CD14-positive monocyte (primary cell): ENCODE measurements around the gene GABRG3. TPM values are rescaled to one million over a fixed set of nuclear protein-coding genes. Genes with fewer than 3 reads are reported as not detected.

Source experiments
- DNase-seq, 3 donors: peaks; one replicate each; pipeline ENCODE4 v3.0.0-alpha.2; 2011 to 2022
- H2AFZ ChIP-seq: 2 replicates; pipeline ENCODE4 v1.6.0; 2012; ENCODE audit warnings: mild to moderate bottlenecking, low read depth, low read length, inconsistent platforms; ENCODE audit not compliant: insufficient read depth, poor library complexity, severe bottlenecking
- H3K27ac ChIP-seq, 2 donors: 1 replicate in 1 of 2; 2 replicates in 1 of 2; pipeline ENCODE4 v1.5.1; 2012 to 2013; ENCODE audit warnings: low read length in 2 of 2, control low read depth in 1 of 2, inconsistent platforms in 1 of 2, low read depth in 1 of 2, mild to moderate bottlenecking in 1 of 2
- H3K27me3 ChIP-seq, 2 donors: one replicate each; pipeline versions ENCODE4 v1.6.0 to v1.6.1; 2011 to 2013; ENCODE audit warnings: low read length in 2 of 2; ENCODE audit not compliant: control insufficient read depth in 2 of 2, insufficient read depth in 2 of 2
- H3K36me3 ChIP-seq, 2 donors: replicated peaks in 1 of 2; 1 replicate in 1 of 2; 2 replicates in 1 of 2; pipeline versions ENCODE4 v1.5.1 to v1.6.1; 2012 to 2013; ENCODE audit warnings: low read length in 2 of 2, control low read depth in 1 of 2, inconsistent platforms in 1 of 2, mild to moderate bottlenecking in 1 of 2; ENCODE audit not compliant: insufficient read depth in 2 of 2, control insufficient read depth in 1 of 2
- H3K4me1 ChIP-seq, 2 donors: 1 replicate in 1 of 2; 2 replicates in 1 of 2; pipeline versions ENCODE4 v1.5.1 to v1.6.1; 2012 to 2013; ENCODE audit warnings: low read length in 2 of 2, control low read depth in 1 of 2, inconsistent platforms in 1 of 2, mild to moderate bottlenecking in 1 of 2, moderate library complexity in 1 of 2; ENCODE audit not compliant: insufficient read depth in 2 of 2, control insufficient read depth in 1 of 2
- H3K4me2 ChIP-seq: replicated peaks from 2 replicates; pipeline ENCODE3; 2012; ENCODE audit warnings: low read length, moderate library complexity, mild to moderate bottlenecking; ENCODE audit not compliant: poor library complexity, severe bottlenecking; ENCODE audit errors: extremely low read depth
- H3K4me3 ChIP-seq, 3 experiments: fragments of 200-600 bp in 1 of 3; sonication (generic) in 1 of 3; replicated peaks in 1 of 3; 1 replicate in 2 of 3; 2 replicates in 1 of 3; pipeline ENCODE4 v1.5.1; 2011 to 2013; ENCODE audit warnings: low read length in 3 of 3, mild to moderate bottlenecking in 3 of 3, control low read depth in 2 of 3, low read depth in 2 of 3, inconsistent platforms in 1 of 3, moderate library complexity in 1 of 3
- H3K79me2 ChIP-seq: 2 replicates; pipeline ENCODE4 v1.6.0; 2012; ENCODE audit warnings: mild to moderate bottlenecking, control low read depth, inconsistent platforms, low read length, moderate library complexity; ENCODE audit not compliant: insufficient read depth
- H3K9ac ChIP-seq: 2 replicates; pipeline ENCODE4 v1.6.0; 2017; ENCODE audit warnings: low read length, mild to moderate bottlenecking; ENCODE audit not compliant: insufficient read depth, poor library complexity, severe bottlenecking
- H3K9me3 ChIP-seq, 2 donors: replicated peaks in 1 of 2; 1 replicate in 1 of 2; 2 replicates in 1 of 2; pipeline versions ENCODE4 v1.5.1 to v1.6.1; 2012 to 2013; ENCODE audit warnings: low read length in 2 of 2, control low read depth in 1 of 2; ENCODE audit not compliant: control insufficient read depth in 1 of 2, insufficient read depth in 1 of 2
- H4K20me1 ChIP-seq: 2 replicates; pipeline ENCODE4 v1.6.0; 2012; ENCODE audit warnings: mild to moderate bottlenecking, low read length, control low read depth, moderate library complexity; ENCODE audit not compliant: insufficient read depth
- H3K27ac Mint-ChIP-seq, 7 donors: one replicate each; pipeline ENCODE4 v1.8.0; 2020; ENCODE audit warnings: mild to moderate bottlenecking in 7 of 7, mixed read lengths in 7 of 7, moderate library complexity in 6 of 7, inconsistent platforms in 2 of 7
- H3K27me3 Mint-ChIP-seq, 3 donors: one replicate each; pipeline ENCODE4 v1.8.0; 2021 to 2022; ENCODE audit warnings: low read depth in 3 of 3, mild to moderate bottlenecking in 3 of 3, mixed read lengths in 3 of 3, moderate library complexity in 3 of 3, inconsistent platforms in 1 of 3
- H3K36me3 Mint-ChIP-seq, 2 donors: one replicate each; pipeline ENCODE4 v1.8.0; 2020; ENCODE audit warnings: mixed read lengths in 2 of 2, inconsistent platforms in 1 of 2, mild to moderate bottlenecking in 1 of 2
- H3K4me1 Mint-ChIP-seq: one replicate; pipeline ENCODE4 v1.8.0; 2020; ENCODE audit warnings: mild to moderate bottlenecking, mixed read lengths
- H3K4me3 Mint-ChIP-seq, 2 donors: one replicate each; pipeline ENCODE4 v1.8.0; 2020; ENCODE audit warnings: mild to moderate bottlenecking in 2 of 2, mixed read lengths in 2 of 2, moderate library complexity in 1 of 2
- H3K9me3 Mint-ChIP-seq, 7 donors: one replicate each; pipeline ENCODE4 v1.8.0; 2020 to 2022; ENCODE audit warnings: mixed read lengths in 7 of 7, mild to moderate bottlenecking in 6 of 7, moderate library complexity in 6 of 7, inconsistent platforms in 2 of 7
- WGBS: methylation state at CpG from one replicate; pipeline ENCODE4 v1.1.5; 2013; ENCODE audit warnings: missing lambda C conversion rate; ENCODE audit not compliant: insufficient coverage; 5-methylcytosine and 5-hydroxymethylcytosine counted together
- intact Hi-C, 2 donors: fragments of 100-400 bp; cut with micrococcal nuclease; formaldehyde crosslinking; loops; one replicate each; pipeline versions ENCODE4 v1.15.0 to v1.15.1; 2023
- polyA plus RNA-seq, 3 donors: library from polyadenylated mRNA; depleted of rRNA in 1 of 3; unstranded in 2 of 3; stranded (reverse) in 1 of 3; fragments of 300-500 nt in 2 of 3; fragments of >200 nt in 1 of 3; fragmentation: Illumina TruSeq in 2 of 3; gene quantifications; 1 replicate in 2 of 3; 2 replicates in 1 of 3; pipeline ENCODE4 v1.2.3, GENCODE V29; 2012 to 2021
- TF ChIP-seq, protein P1 (sequence below): fragments of 200-600 bp; IDR thresholded peaks from one replicate; pipeline ENCODE4 v1.8.0; 2022; ENCODE audit warnings: antibody characterized with exemption, mild to moderate bottlenecking

GABRG3 gene
- polyA plus RNA-seq, 3 donors, result not detected

- no peaks in the 10 kb centered on the region for H3K9me3 ChIP-seq
- no peaks in the 10 kb centered on the region for H3K79me2 ChIP-seq
- DNase-seq, result no peak
- Mint-ChIP-seq H3K27ac (no peak overlapping the region), H3K9me3 (no peaks in the 10 kb centered on the region), H3K4me3 (no peak overlapping the region), H3K27me3 (peaks cover 0 to 3% (median 3%) of the 10 kb centered on the region in 3 donors), H3K4me1 (no peaks in the 10 kb centered on the region), H3K36me3 (no peaks in the 10 kb centered on the region)
- H3K4me1 ChIP-seq, result no peaks in the 10 kb centered on the region
- no peaks in the 10 kb centered on the region for H3K27me3 ChIP-seq
- H2AFZ ChIP-seq, result no peak overlapping the region
- no peak overlapping the region for H3K4me3 ChIP-seq
- H4K20me1 ChIP-seq, result no peaks in the 10 kb centered on the region
- H3K9ac ChIP-seq, result no peak overlapping the region
- no peak overlapping the region for H3K27ac ChIP-seq
- 87% methylated on average over 5 of the region's 7 CpGs for WGBS
- TF ChIP-seq, protein P1, sequence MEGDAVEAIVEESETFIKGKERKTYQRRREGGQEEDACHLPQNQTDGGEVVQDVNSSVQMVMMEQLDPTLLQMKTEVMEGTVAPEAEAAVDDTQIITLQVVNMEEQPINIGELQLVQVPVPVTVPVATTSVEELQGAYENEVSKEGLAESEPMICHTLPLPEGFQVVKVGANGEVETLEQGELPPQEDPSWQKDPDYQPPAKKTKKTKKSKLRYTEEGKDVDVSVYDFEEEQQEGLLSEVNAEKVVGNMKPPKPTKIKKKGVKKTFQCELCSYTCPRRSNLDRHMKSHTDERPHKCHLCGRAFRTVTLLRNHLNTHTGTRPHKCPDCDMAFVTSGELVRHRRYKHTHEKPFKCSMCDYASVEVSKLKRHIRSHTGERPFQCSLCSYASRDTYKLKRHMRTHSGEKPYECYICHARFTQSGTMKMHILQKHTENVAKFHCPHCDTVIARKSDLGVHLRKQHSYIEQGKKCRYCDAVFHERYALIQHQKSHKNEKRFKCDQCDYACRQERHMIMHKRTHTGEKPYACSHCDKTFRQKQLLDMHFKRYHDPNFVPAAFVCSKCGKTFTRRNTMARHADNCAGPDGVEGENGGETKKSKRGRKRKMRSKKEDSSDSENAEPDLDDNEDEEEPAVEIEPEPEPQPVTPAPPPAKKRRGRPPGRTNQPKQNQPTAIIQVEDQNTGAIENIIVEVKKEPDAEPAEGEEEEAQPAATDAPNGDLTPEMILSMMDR, result no peak
- H3K4me2 ChIP-seq, result no peak overlapping the region
- intact Hi-C loops, result no loop called here
- no peaks in the 10 kb centered on the region for H3K36me3 ChIP-seq
These were observed 388.6 kb downstream of the GABRG3 start for GRCh38 chr15:27359586-27359985.

- no peaks in the 10 kb centered on the region for H3K4me1 Mint-ChIP-seq
- no peaks in the 10 kb centered on the region for H4K20me1 ChIP-seq
- H3K4me3 ChIP-seq, result no peak overlapping the region
- H3K27ac Mint-ChIP-seq, result no peak overlapping the region
- no peak overlapping the region for H3K9ac ChIP-seq
- no peak overlapping the region for H3K4me3 Mint-ChIP-seq
- H3K9me3 ChIP-seq, result no peaks in the 10 kb centered on the region
- intact Hi-C loops, result no loop called here
- no peaks in the 10 kb centered on the region for H3K79me2 ChIP-seq
- TF ChIP-seq, protein P1, result no peak
- H3K27me3 Mint-ChIP-seq, result peaks cover 0 to 3% (median 3%) of the 10 kb centered on the region in 3 donors
- no peaks in the 10 kb centered on the region for H3K36me3 ChIP-seq
- no peaks in the 10 kb centered on the region for H3K9me3 Mint-ChIP-seq
- DNase-seq, result no peak
- H2AFZ ChIP-seq, result no peak overlapping the region
- WGBS, result 90% methylated on average over 7 of the region's 7 CpGs
- H3K27ac ChIP-seq, result no peak overlapping the region
- no peaks in the 10 kb centered on the region for H3K4me1 ChIP-seq
- no peaks in the 10 kb centered on the region for H3K27me3 ChIP-seq
- no peaks in the 10 kb centered on the region for H3K36me3 Mint-ChIP-seq
- H3K4me2 ChIP-seq, result no peak overlapping the region
These were observed 389.3 kb downstream of the GABRG3 start for GRCh38 chr15:27360316-27360715.
